Muscle of leg (tissue), 11 donors: Measurements from ENCODE around the gene GABBR2. TPM values are rescaled to one million over a fixed set of nuclear protein-coding genes. Genes with fewer than 3 reads are reported as not detected.

ENCODE experiments used
- DNase-seq: peaks from one replicate; pipeline ENCODE4 v3.0.0; 2013
- H3K27ac ChIP-seq: one replicate; pipeline ENCODE4 v1.5.1; 2013; ENCODE audit warnings: mild to moderate bottlenecking, low read length, control low read depth
- H3K27me3 ChIP-seq: one replicate; pipeline ENCODE4 v1.6.1; 2013; ENCODE audit warnings: low read length; ENCODE audit not compliant: control insufficient read depth, insufficient read depth
- H3K36me3 ChIP-seq: one replicate; pipeline ENCODE4 v1.6.1; 2013; ENCODE audit warnings: low read length; ENCODE audit not compliant: control insufficient read depth, insufficient read depth
- H3K4me1 ChIP-seq: one replicate; pipeline ENCODE4 v1.6.1; 2013; ENCODE audit warnings: low read length; ENCODE audit not compliant: control insufficient read depth, insufficient read depth
- H3K4me3 ChIP-seq: one replicate; pipeline ENCODE4 v1.5.1; 2013; ENCODE audit warnings: low read length, control low read depth
- H3K9me3 ChIP-seq: replicated peaks from 2 replicates; pipeline ENCODE4 v1.6.1; 2013; ENCODE audit warnings: low read depth, low read length; ENCODE audit not compliant: control insufficient read depth
- WGBS: methylation state at CpG from one replicate; pipeline ENCODE4 v1.1.5; 2013; ENCODE audit warnings: missing lambda C conversion rate; ENCODE audit not compliant: insufficient coverage; 5-methylcytosine and 5-hydroxymethylcytosine counted together
- polyA plus RNA-seq, 8 donors: library from polyadenylated mRNA; unstranded; fragments of 120-200 nt; gene quantifications; one replicate each; pipeline versions ENCODE4 v1.2.1 to v1.2.3, GENCODE V29; 2013; ENCODE audit warnings: inconsistent platforms in 1 of 8, low replicate concordance in 1 of 8; ENCODE audit not compliant: insufficient read length in 8 of 8, insufficient read depth in 1 of 8
- total RNA-seq: library from RNA; stranded (reverse); fragments of 120-200 nt; gene quantifications from one replicate; pipeline ENCODE4 v1.2.4, GENCODE V29; 2013

GABBR2 gene
- total and polyA plus RNA-seq, 9 donors: 0.35 to 1.6 (median 0.89) TPM

DNA sequence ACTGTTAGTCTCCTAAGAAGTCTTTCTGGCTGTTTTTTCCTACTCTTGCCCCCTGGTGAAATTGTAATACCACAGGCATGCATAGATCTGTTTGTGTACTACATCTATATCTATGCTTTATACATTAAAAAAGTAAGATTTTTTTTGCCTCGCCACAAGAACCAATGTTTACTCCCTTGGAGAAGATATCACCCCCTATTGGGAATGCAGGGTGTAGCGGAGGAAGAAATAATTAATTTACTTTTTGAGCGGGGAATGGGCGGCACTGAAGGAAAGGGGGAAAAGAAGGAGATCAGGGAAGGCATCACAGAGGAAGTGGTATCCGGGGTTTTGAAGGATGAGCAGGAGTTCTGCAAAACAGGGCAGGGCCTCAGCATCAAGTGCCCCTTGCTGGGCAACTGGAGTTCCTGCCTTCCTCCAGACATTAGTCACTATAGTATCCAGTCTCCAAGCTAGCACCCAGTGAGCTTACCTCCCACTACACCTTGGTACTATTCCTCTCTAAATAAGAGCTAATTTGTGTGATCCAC, 134.9 kb downstream of the GABBR2 start:
- Histone ChIP-seq H3K9me3 (no peaks in the 10 kb centered on the region), H3K36me3 (no peaks in the 10 kb centered on the region), H3K4me1 (no peaks in the 10 kb centered on the region), H3K27me3 (peaks cover 2% of the 10 kb centered on the region), H3K4me3 (no peak overlapping the region), H3K27ac (no peak overlapping the region)
- WGBS: 77% methylated on average over 3 of the region's 5 CpGs
- no peak for DNase-seq

GRCh38 chr9:98572796-98573195, 135.9 kb downstream of the GABBR2 start:
- Histone ChIP-seq H3K36me3 (no peaks in the 10 kb centered on the region), H3K4me3 (no peak overlapping the region), H3K27ac (no peak overlapping the region), H3K27me3 (peaks cover 2% of the 10 kb centered on the region), H3K4me1 (no peaks in the 10 kb centered on the region), H3K9me3 (no peaks in the 10 kb centered on the region)
- WGBS: 85% methylated on average over 3 of the region's 7 CpGs
- no peak for DNase-seq

GRCh38 chr9:98572054-98572627, 136.6 kb downstream of the GABBR2 start:
- Histone ChIP-seq H3K27ac (no peak overlapping the region), H3K4me3 (no peak overlapping the region), H3K36me3 (no peaks in the 10 kb centered on the region), H3K4me1 (no peaks in the 10 kb centered on the region), H3K9me3 (no peaks in the 10 kb centered on the region), H3K27me3 (peaks cover 2% of the 10 kb centered on the region)
- DNase-seq: peak; percentile 7
- WGBS: 67% methylated on average over 1 of the region's 4 CpGs

DNA sequence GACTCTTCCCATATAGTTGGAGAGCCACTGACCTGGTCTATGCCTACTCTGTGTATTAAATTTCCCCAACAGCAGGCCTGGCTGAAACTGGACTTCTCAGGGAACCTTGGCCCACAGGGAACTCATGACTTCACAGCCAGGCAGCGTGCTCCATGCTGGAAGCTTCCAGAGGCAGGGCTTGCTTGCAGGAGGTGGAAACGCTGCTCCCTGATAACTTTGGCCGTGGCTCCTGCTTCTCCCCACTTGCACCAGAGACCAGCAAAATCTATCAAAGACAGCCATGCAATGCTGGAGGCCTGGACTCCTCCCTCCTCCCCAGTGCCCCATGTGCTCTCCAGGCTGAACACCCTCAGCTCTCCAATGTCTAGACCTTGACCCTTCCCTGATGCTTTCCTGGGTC, 137.1 kb downstream of the GABBR2 start:
- no peak for DNase-seq
- no peak overlapping the region for H3K27ac ChIP-seq
- no peak overlapping the region for H3K4me3 ChIP-seq
- 74% methylated on average over 3 of the region's 3 CpGs for WGBS
- peaks cover 2% of the 10 kb centered on the region for H3K27me3 ChIP-seq
- H3K9me3 ChIP-seq: no peaks in the 10 kb centered on the region
- H3K36me3 ChIP-seq: no peaks in the 10 kb centered on the region
- H3K4me1 ChIP-seq: no peaks in the 10 kb centered on the region

- Histone ChIP-seq H3K36me3 (no peaks in the 10 kb centered on the region), H3K4me3 (no peak overlapping the region), H3K27me3 (peaks cover 2% of the 10 kb centered on the region), H3K27ac (no peak overlapping the region), H3K4me1 (no peaks in the 10 kb centered on the region), H3K9me3 (no peaks in the 10 kb centered on the region)
- no peak for DNase-seq
- WGBS: 71% methylated on average over 12 of the region's 12 CpGs
Measured at GRCh38 chr9:98570663-98571440, 137.9 kb downstream of the GABBR2 start.

GRCh38 chr9:98570055-98570454, 138.7 kb downstream of the GABBR2 start:
- no peaks in the 10 kb centered on the region for H3K9me3 ChIP-seq
- no peak overlapping the region for H3K27ac ChIP-seq
- H3K4me1 ChIP-seq: no peaks in the 10 kb centered on the region
- no peak overlapping the region for H3K4me3 ChIP-seq
- no peaks in the 10 kb centered on the region for H3K36me3 ChIP-seq
- no peak for DNase-seq
- H3K27me3 ChIP-seq: peaks cover 3% of the 10 kb centered on the region
- WGBS: 68% methylated on average over 7 of the region's 9 CpGs

GRCh38 chr9:98569491-98569890, 139.2 kb downstream of the GABBR2 start:
- WGBS: 71% methylated on average over 1 of the region's 4 CpGs

GRCh38 chr9:98568909-98569469, 139.7 kb downstream of the GABBR2 start:
- H3K4me3 ChIP-seq: no peak overlapping the region
- no peak overlapping the region for H3K27ac ChIP-seq
- no peaks in the 10 kb centered on the region for H3K36me3 ChIP-seq
- no peak for DNase-seq
- WGBS: 11% methylated on average over 1 of the region's 6 CpGs
- H3K4me1 ChIP-seq: no peaks in the 10 kb centered on the region
- no peaks in the 10 kb centered on the region for H3K9me3 ChIP-seq
- H3K27me3 ChIP-seq: peaks cover 4% of the 10 kb centered on the region

More at GRCh38 chr9:98569491-98569890, 139.2 kb downstream of the GABBR2 start:
- no peaks in the 10 kb centered on the region for H3K4me1 ChIP-seq
- no peaks in the 10 kb centered on the region for H3K36me3 ChIP-seq
- no peaks in the 10 kb centered on the region for H3K9me3 ChIP-seq
- H3K4me3 ChIP-seq: no peak overlapping the region
- H3K27ac ChIP-seq: no peak overlapping the region
- no peak for DNase-seq
- peaks cover 4% of the 10 kb centered on the region for H3K27me3 ChIP-seq

GRCh38 chr9:98568234-98568908, 140.4 kb downstream of the GABBR2 start:
- Histone ChIP-seq H3K36me3 (no peaks in the 10 kb centered on the region), H3K27ac (no peak overlapping the region), H3K4me3 (no peak overlapping the region), H3K27me3 (peaks cover 2% of the 10 kb centered on the region), H3K9me3 (no peaks in the 10 kb centered on the region), H3K4me1 (no peaks in the 10 kb centered on the region)
- WGBS: 84% methylated on average over 4 of the region's 4 CpGs
- DNase-seq: no peak
